ENCODE results near the gene DPM3. TPM values are rescaled to one million over a fixed set of nuclear protein-coding genes. Genes with fewer than 3 reads are reported as not detected.
A peak's percentile ranks its signal among the peaks of the same experiment; 100 is the strongest.

The DPM3 gene
- total and polyA plus RNA-seq, 2 of the 13 experiments (the other 11 are each of a cell fraction or from before 2014, with no cell fraction given): 23.2 to 53.4 TPM

GRCh38 chr1:155167166-155168104 is 27.1 kb upstream of the DPM3 start (continued):
- no peak for TF ChIP-seq EP300 (IDR thresholded peaks at IDR 0.05; ENCODE audit: low read depth in 2 of 2, low read length in 2 of 2)
- no peak for TF ChIP-seq EP300 (CRISPR knock-in tag; IDR thresholded peaks at IDR 0.05; ENCODE audit: borderline replicate concordance)
- TF ChIP-seq KAT8 (CRISPR knock-in tag; IDR thresholded peaks at IDR 0.05): peak; percentile 40; the same call in 1 of the 2 replicates
- no peak for TF ChIP-seq ZC3H13 (CRISPR knock-in tag; IDR thresholded peaks at IDR 0.05)
- TF ChIP-seq ZNF839 (CRISPR knock-in tag; IDR thresholded peaks at IDR 0.05; ENCODE audit: borderline replicate concordance): no peak
- TF ChIP-seq ZNF350 (CRISPR knock-in tag; IDR thresholded peaks at IDR 0.05; ENCODE audit: borderline replicate concordance, low read depth): peak; percentile 64; the same call in 1 of the 2 replicates
- no peak for TF ChIP-seq ZFY (CRISPR knock-in tag; IDR thresholded peaks at IDR 0.05)
- TF ChIP-seq, protein P1, sequence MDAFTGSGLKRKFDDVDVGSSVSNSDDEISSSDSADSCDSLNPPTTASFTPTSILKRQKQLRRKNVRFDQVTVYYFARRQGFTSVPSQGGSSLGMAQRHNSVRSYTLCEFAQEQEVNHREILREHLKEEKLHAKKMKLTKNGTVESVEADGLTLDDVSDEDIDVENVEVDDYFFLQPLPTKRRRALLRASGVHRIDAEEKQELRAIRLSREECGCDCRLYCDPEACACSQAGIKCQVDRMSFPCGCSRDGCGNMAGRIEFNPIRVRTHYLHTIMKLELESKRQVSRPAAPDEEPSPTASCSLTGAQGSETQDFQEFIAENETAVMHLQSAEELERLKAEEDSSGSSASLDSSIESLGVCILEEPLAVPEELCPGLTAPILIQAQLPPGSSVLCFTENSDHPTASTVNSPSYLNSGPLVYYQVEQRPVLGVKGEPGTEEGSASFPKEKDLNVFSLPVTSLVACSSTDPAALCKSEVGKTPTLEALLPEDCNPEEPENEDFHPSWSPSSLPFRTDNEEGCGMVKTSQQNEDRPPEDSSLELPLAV (CRISPR knock-in tag; conservative IDR thresholded peaks at IDR 0.05; ENCODE audit: low read depth): no peak
- TF ChIP-seq TARDBP (CRISPR knock-in tag; IDR thresholded peaks at IDR 0.05): no peak; the same call in 1 of the 2 replicates
- no peak for TF ChIP-seq CEBPB (IDR thresholded peaks at IDR 0.05; ENCODE audit: borderline replicate concordance, low read depth, low read length)
- TF ChIP-seq KLF15 (CRISPR knock-in tag; IDR thresholded peaks at IDR 0.05; ENCODE audit: borderline replicate concordance): no peak
- no peak for TF ChIP-seq NFIB (CRISPR knock-in tag; IDR thresholded peaks at IDR 0.05; ENCODE audit: borderline replicate concordance)
- TF ChIP-seq ZNF781 (CRISPR knock-in tag; IDR thresholded peaks at IDR 0.05; ENCODE audit: borderline replicate concordance, not compliant biosample characterization): no peak
- no peak for TF ChIP-seq TEAD2 (CRISPR knock-in tag; IDR thresholded peaks at IDR 0.05)
- peak; percentile 76 for TF ChIP-seq XRCC5 (optimal IDR thresholded peaks at IDR 0.05; ENCODE audit: low read length)
- no peak for TF ChIP-seq TBX3 (IDR thresholded peaks at IDR 0.05; ENCODE audit: borderline replicate concordance)
- no peak for TF ChIP-seq RFXANK (CRISPR knock-in tag; IDR thresholded peaks at IDR 0.05)
- no peak for TF ChIP-seq ZNF549 (CRISPR knock-in tag; IDR thresholded peaks at IDR 0.05)
- no peak for TF ChIP-seq E2F5 (CRISPR knock-in tag; conservative IDR thresholded peaks at IDR 0.05)
- no peak for TF ChIP-seq ZZZ3 (CRISPR knock-in tag; IDR thresholded peaks at IDR 0.05; ENCODE audit: borderline replicate concordance)
- TF ChIP-seq ATAD3A (CRISPR knock-in tag; IDR thresholded peaks at IDR 0.05): no peak
- TF ChIP-seq NFYC (CRISPR knock-in tag; IDR thresholded peaks at IDR 0.05): no peak
- TF ChIP-seq JUNB (CRISPR knock-in tag; IDR thresholded peaks at IDR 0.05; ENCODE audit: borderline replicate concordance): no peak
- no peak for TF ChIP-seq POLR2A (IDR thresholded peaks at IDR 0.05; ENCODE audit: insufficient read depth in 1 of 2, low read depth in 2 of 2, low read length in 2 of 2)
- TF ChIP-seq WIZ (CRISPR knock-in tag; IDR thresholded peaks at IDR 0.05): no peak
- peak; percentile 46; the same call in 1 of the 2 replicates for TF ChIP-seq MAZ (IDR thresholded peaks at IDR 0.05; ENCODE audit: borderline replicate concordance, low read depth, low read length)
- TF ChIP-seq MAZ (CRISPR knock-in tag; IDR thresholded peaks at IDR 0.05; ENCODE audit: low read depth): 0 out of 2 replicates have a peak, but pooled peaks have one; percentile 39
- TF ChIP-seq ZFP36 (IDR thresholded peaks at IDR 0.05; ENCODE audit: borderline replicate concordance, low read depth, low read length, partially characterized antibody): no peak
